Stimulated activated CD4-positive, alpha-beta T cell treated with anti-CD3 and anti-CD28 coated beads, Interleukin-1b, Interleukin-23, amount 100 ng/mL, for 48 hours (primary cell): ENCODE results near the gene FSTL4.

ENCODE experiments used
- DNase-seq: peaks from one replicate; pipeline ENCODE4 v3.0.0-alpha.2; 2020

Gene FSTL4

GRCh38 chr5:133612249-133612860 is at the start of gene FSTL4:
Gene FSTL4 (minus strand): TSS chr5:133612541.
- DNase-seq, result peak; percentile 17

- no peak for DNase-seq
Measured at GRCh38 chr5:133661389-133661788, 49.0 kb upstream of the FSTL4 start.

GRCh38 chr5:133658327-133658726 is 46.0 kb upstream of the FSTL4 start:
- DNase-seq, result no peak

GRCh38 chr5:133657036-133657435 is 44.7 kb upstream of the FSTL4 start:
- DNase-seq, result no peak

GRCh38 chr5:133655966-133656365 is 43.6 kb upstream of the FSTL4 start:
- no peak for DNase-seq

GRCh38 chr5:133653760-133654049 is 41.4 kb upstream of the FSTL4 start:
- DNase-seq, result no peak

GRCh38 chr5:133652951-133653759 is 40.8 kb upstream of the FSTL4 start:
- no peak for DNase-seq

GRCh38 chr5:133644000-133644865 is 31.9 kb upstream of the FSTL4 start:
- no peak for DNase-seq

- DNase-seq, result no peak
Measured at GRCh38 chr5:133643365-133643764, 31.0 kb upstream of the FSTL4 start.

- DNase-seq, result no peak
Measured at GRCh38 chr5:133642153-133642722, 29.9 kb upstream of the FSTL4 start.

GRCh38 chr5:133641683-133642082 is 29.3 kb upstream of the FSTL4 start:
- no peak for DNase-seq

GRCh38 chr5:133639850-133640528 is 27.6 kb upstream of the FSTL4 start:
- no peak for DNase-seq

GRCh38 chr5:133638436-133638835 is 26.1 kb upstream of the FSTL4 start:
- no peak for DNase-seq

- no peak for DNase-seq
Measured at GRCh38 chr5:133637206-133637605, 24.9 kb upstream of the FSTL4 start.

GRCh38 chr5:133635051-133635450 is 22.7 kb upstream of the FSTL4 start:
- no peak for DNase-seq

GRCh38 chr5:133627180-133627579 is 14.8 kb upstream of the FSTL4 start:
- DNase-seq, result no peak

- DNase-seq, result no peak
Measured at GRCh38 chr5:133624316-133624715, 12.0 kb upstream of the FSTL4 start.

GRCh38 chr5:133618141-133618540 is 5.8 kb upstream of the FSTL4 start:
- no peak for DNase-seq

GRCh38 chr5:133613743-133614142 is 1.4 kb upstream of the FSTL4 start:
- DNase-seq, result no peak

- DNase-seq, result no peak
Measured at GRCh38 chr5:133613184-133613583, 843 bp upstream of the FSTL4 start.

GRCh38 chr5:133611357-133612248 is 738 bp downstream of the FSTL4 start:
- no peak for DNase-seq
